BLaER1 (cell line): Measurements from ENCODE around the gene SWSAP1.
"Not testable (repeated sequence)": the region's sequence is repeated elsewhere in the genome, so short reads cannot be mapped to it uniquely, and the experiment has no call there.

Source experiments
- H3K27ac ChIP-seq: shearing (Covaris generic); formaldehyde crosslinking; 2 replicates; pipeline ENCODE4 v1.8.1; 2022
- H3K27me3 ChIP-seq: shearing (Covaris generic); formaldehyde crosslinking; 2 replicates; pipeline ENCODE4 v1.8.1; 2022
- H3K36me3 ChIP-seq: shearing (Covaris generic); formaldehyde crosslinking; 2 replicates; pipeline ENCODE4 v1.8.1; 2022
- H3K4me1 ChIP-seq: shearing (Covaris generic); formaldehyde crosslinking; 2 replicates; pipeline ENCODE4 v1.8.1; 2022
- H3K4me2 ChIP-seq: shearing (Covaris generic); formaldehyde crosslinking; 2 replicates; pipeline ENCODE4 v1.8.1; 2022
- H3K4me3 ChIP-seq: shearing (Covaris generic); formaldehyde crosslinking; 2 replicates; pipeline ENCODE4 v1.8.1; 2022
- H3K9ac ChIP-seq: shearing (Covaris generic); formaldehyde crosslinking; 2 replicates; pipeline ENCODE4 v1.8.1; 2022
- H3K9me3 ChIP-seq: shearing (Covaris generic); formaldehyde crosslinking; 2 replicates; pipeline ENCODE4 v1.8.1; 2022
- H4K20me1 ChIP-seq: shearing (Covaris generic); formaldehyde crosslinking; 2 replicates; pipeline ENCODE4 v1.8.1; 2022
- Cebpa-rat ChIP-seq: shearing (Covaris generic); IDR thresholded peaks from 2 replicates; pipeline ENCODE4 v1.8.1; 2022

Gene SWSAP1

DNA sequence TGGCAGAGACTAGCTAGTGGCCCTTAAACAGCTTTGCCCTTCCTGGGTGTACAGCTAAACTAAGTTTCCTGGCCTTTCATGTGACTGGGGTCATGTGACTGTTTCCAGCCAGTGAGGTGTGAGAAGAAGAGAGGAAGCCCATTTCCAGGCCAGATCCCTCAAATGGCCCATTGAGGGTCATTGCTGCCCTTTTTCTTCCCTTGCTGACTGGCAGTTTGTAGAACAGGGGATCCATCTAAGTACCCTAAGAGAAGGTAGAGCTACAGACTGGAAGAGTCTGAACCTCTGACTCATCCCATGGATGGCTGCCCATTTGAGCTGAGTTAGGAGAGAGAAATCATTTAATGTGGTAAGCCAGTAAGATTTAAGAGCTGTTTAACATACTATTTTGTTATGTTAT lies 2.8 kb downstream of the SWSAP1 start:
- peak overlapping the region; percentile 98 for H3K4me2 ChIP-seq
- peaks cover 68% of the 10 kb centered on the region for H3K4me1 ChIP-seq
- no peak for TF ChIP-seq Cebpa-rat
- H3K9ac ChIP-seq = no peak overlapping the region
- H3K36me3 ChIP-seq = no peaks in the 10 kb centered on the region
- H3K27ac ChIP-seq = no peak overlapping the region
- no peaks in the 10 kb centered on the region for H3K9me3 ChIP-seq
- H3K27me3 ChIP-seq = no peaks in the 10 kb centered on the region
- H4K20me1 ChIP-seq = peaks cover 8% of the 10 kb centered on the region
- no peak overlapping the region for H3K4me3 ChIP-seq

DNA sequence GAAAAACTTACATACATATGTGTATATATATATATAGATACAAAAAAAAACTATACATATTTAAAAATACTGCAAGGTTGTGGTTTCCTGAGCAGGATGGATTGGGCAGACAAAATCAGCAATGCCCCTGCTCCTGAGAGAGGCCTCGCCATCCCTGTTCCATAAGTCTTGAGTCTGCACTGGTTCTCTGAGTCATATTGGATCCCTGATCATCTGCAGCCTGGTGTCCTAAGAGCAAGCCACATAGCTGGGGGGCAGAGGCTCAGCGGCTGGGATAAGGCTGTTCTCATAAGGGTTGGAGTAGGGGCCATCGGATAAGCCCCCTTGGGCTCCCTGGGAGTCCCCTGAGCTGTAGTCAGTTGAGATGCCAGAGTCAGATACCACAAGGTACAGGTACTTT lies 3.3 kb downstream of the SWSAP1 start:
- Histone ChIP-seq H3K36me3 (no peaks in the 10 kb centered on the region), H4K20me1 (peaks cover 8% of the 10 kb centered on the region), H3K4me3 (no peak overlapping the region), H3K4me1 (peaks cover 70% of the 10 kb centered on the region), H3K4me2 (peak overlapping the region; percentile 98), H3K9ac (no peak overlapping the region), H3K27me3 (no peaks in the 10 kb centered on the region), H3K27ac (no peak overlapping the region), H3K9me3 (no peaks in the 10 kb centered on the region)
- TF ChIP-seq Cebpa-rat = no peak

DNA sequence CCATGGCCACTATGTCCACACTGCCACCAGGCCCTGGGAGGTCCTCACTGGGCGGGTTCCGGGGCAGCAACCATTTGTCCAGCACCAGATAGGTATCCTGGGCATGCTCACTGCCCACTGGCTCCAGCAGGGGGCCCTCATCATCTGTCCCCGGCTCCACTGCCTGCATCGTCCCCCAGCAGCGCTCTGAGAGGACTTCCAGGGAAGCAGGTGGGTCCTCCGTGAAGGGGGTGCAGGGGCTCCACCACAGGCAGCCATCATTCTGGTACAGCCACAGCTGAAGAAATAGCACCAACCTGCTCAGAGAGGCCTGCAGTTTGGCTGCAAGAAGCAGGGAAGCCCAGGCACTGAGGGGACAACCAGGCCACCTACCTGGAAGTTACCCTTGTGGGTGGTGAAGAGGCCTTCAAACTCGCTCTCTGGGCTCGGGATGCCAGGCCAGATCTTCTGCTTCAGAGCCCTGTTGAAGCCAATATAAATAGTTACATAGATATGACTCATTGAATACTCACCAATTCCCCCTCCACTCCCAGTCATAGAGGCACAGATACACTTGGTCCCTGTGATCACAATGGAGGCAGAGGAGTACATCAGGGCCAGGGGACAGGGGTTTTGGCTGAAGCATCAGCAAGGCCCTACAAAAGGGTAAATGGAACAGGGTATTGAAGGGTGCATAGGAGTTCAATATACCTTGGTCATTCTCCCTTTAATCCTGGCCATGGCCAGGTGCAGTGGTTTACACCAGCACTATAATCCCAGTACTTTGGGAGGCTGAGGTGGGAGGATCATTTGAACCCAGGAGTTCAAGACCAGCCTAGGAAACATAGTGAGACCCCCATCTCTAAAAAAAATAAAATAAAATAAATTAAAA lies 4.1 kb downstream of the SWSAP1 start:
- TF ChIP-seq Cebpa-rat = no peak
- H3K9me3 ChIP-seq = no peaks in the 10 kb centered on the region
- no peak overlapping the region for H3K27ac ChIP-seq
- no peak overlapping the region for H3K4me3 ChIP-seq
- peaks cover 5% of the 10 kb centered on the region; the same call in 1 of the 2 replicates for H3K27me3 ChIP-seq
- peaks cover 8% of the 10 kb centered on the region for H4K20me1 ChIP-seq
- no peaks in the 10 kb centered on the region for H3K36me3 ChIP-seq
- H3K9ac ChIP-seq = no peak overlapping the region
- H3K4me1 ChIP-seq = peaks cover 74% of the 10 kb centered on the region
- peak overlapping the region; percentile 98 for H3K4me2 ChIP-seq

DNA sequence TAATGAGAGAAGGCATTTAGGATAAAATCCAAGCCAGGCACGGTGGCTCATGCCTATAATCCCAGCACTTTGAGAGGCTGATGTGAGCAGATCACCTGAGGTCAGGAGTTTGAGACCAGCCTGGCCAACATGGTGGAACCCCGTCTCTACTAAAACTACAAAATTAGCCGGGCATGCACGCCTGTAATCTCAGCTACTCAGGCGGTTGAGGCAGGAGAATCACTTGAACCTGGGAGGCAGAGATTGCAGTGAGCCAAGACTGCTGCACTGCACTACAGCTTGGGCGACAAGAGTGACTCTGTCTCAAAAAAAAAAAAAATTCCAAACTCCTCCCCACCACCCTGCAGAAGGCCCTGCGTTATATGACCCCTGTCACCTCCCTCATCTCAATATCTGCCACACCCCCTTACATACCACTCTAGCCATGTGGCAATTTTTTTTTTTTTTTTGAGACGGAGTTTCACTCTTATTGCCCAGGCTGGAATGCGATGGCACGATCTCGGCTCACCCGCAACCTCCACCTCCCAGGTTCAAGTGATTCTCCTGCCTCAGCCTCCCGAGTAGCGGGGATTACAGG lies 4.9 kb downstream of the SWSAP1 start:
- H3K9me3 ChIP-seq, H4K20me1 ChIP-seq, H3K27ac ChIP-seq, H3K27me3 ChIP-seq, H3K4me2 ChIP-seq, H3K9ac ChIP-seq, H3K36me3 ChIP-seq, H3K4me3 ChIP-seq: not testable (repeated sequence)
- peaks cover 74% of the 10 kb centered on the region for H3K4me1 ChIP-seq

DNA sequence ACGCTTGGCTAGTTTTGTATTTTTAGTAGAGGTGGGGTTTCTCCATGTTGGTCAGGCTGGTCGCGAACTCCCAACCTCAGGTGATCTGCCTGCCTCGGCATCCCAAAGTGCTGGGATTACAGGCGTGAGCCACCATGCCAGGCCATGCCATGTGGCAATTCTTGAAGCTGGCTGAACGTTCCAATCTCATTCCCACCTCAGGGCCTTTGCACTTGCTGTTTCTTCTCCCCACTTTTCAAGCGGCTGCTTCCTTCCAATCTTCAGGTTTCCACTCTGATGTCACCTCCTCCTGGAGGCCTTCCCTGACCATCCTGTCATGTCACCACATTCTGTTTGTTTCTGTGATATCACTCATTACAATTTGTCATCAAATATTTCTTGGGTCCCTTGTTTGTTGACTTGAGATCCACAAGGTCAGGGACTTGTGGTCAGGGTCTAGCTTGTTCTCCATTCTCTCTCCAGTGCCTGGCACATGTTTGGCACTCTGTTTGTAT lies 5.4 kb downstream of the SWSAP1 start:
- Histone ChIP-seq H3K27me3 (peaks cover 5% of the 10 kb centered on the region; the same call in 1 of the 2 replicates), H4K20me1 (peaks cover 8% of the 10 kb centered on the region), H3K9ac (no peak overlapping the region), H3K4me3 (no peak overlapping the region), H3K4me1 (peaks cover 80% of the 10 kb centered on the region), H3K4me2 (peak overlapping the region; percentile 87; the same call in 1 of the 2 replicates), H3K36me3 (no peaks in the 10 kb centered on the region), H3K27ac (no peak overlapping the region), H3K9me3 (no peaks in the 10 kb centered on the region)
- no peak for TF ChIP-seq Cebpa-rat

DNA sequence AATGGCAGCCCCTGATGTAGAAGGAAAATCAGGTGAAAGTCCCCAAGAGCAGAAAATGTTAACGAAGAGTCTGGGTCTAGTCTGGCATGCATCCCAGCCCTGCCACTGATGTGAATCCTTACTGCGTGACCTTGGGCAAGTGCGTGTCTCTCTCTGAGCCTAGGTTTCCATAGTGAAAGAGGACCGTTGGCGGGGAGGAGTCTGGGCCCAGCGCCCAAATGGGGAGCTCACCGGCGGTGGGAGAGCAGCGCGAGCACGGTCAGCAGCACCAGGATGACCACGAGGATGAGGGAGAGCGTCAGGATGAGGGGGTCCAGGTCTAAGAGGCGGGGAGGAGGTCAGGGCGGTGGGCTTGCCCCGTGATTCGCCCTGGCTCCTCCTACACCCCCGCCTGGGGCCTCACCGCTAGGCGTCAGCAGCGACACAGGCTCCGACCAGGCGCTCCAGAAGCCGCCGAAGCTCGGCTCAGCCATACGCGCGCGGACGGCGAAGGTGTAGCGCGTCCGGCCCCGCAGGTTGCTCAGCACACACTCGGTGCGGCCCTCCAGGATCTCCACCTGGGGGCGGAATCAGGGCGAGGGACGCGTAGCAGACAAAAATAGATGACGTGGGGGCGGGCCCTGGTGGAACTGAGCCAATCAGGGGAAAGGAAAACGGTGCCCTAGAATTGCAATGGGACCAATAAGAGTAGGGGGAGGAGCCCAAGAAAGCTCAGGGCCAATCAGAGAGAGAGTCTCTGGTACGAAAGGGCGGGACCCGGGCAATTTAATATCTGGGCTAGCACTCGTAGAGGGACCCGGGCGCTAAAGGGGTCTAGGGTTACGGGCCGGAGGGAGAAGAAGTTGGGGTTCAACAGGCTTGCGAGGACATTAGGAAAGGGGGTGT lies 6.4 kb downstream of the SWSAP1 start:
- H3K27me3 ChIP-seq = peaks cover 5% of the 10 kb centered on the region; the same call in 1 of the 2 replicates
- peak overlapping the region; percentile 67 for H3K4me3 ChIP-seq
- H3K36me3 ChIP-seq = no peaks in the 10 kb centered on the region
- TF ChIP-seq Cebpa-rat = no peak
- peaks cover 73% of the 10 kb centered on the region for H3K4me1 ChIP-seq
- peak overlapping the region; percentile 87 for H3K4me2 ChIP-seq
- H3K27ac ChIP-seq = peak overlapping the region; percentile 72
- peak overlapping the region; percentile 67 for H3K9ac ChIP-seq
- peaks cover 8% of the 10 kb centered on the region for H4K20me1 ChIP-seq
- H3K9me3 ChIP-seq = no peaks in the 10 kb centered on the region

DNA sequence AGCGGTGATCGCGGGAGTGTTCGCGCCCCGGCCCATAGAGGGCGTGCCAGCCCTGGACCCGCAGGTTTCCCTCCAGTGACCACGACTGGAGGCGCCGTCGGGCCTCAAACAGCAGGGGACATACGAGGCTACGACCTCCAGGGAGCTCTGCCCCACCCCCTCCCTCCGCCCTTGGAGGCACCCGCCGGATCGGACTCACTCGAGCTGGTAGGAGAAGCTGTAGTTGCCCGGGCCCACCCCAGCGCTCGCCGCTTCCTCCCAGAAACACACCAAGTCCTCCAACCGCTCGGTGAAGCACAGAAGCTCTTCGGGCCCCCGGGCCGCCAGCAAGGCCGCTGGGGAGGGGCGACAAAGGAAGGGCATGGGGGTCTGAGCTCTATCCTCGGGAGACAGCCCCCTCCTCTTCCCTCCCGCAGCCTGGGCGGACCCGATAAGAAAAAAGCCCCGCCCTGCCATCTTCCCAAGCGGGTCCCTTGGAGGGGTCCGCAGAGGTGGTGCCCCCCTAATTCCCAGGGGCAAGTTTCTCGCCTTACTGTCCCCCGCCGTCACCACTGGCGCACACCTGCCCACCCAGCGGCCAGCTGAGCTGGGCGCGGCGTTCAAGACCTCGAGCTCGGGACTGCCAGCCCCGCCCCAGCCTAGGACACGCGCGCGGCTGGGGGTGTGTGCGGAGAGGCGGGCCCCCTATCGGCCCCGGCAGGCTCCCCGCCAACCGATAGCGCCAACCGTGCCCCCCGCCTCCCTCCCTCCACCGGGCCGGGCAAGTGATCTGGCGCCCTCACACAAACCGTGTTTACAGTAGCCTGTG lies 8.6 kb downstream of the SWSAP1 start:
- Histone ChIP-seq H3K27ac (peak overlapping the region; percentile 55; the same call in 1 of the 2 replicates), H3K36me3 (no peaks in the 10 kb centered on the region), H3K4me3 (peak overlapping the region; percentile 71), H3K9me3 (no peaks in the 10 kb centered on the region), H3K4me2 (peak overlapping the region; percentile 100), H3K27me3 (peaks cover 5% of the 10 kb centered on the region; the same call in 1 of the 2 replicates), H4K20me1 (peaks cover 8% of the 10 kb centered on the region), H3K9ac (peak overlapping the region; percentile 75), H3K4me1 (peaks cover 67% of the 10 kb centered on the region)
- TF ChIP-seq Cebpa-rat = no peak

DNA sequence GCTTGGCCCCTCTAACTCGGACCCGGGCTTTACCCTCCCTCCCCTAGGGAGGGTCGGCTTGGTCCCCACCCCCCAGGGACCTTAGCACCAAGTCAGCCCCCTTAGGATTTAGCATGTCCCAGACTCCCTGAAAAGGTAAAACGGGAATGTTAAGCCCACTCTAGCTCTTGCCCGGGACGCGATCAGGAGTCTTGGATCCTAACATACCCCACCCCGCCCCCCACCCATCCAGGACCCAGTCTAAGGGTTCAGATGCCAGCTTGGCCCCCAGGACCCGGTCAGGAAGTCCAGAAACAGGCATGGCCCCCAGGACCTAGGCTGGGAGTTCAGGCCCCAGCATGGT lies 9.2 kb downstream of the SWSAP1 start:
- no peak for TF ChIP-seq Cebpa-rat
- Histone ChIP-seq H3K9me3 (no peaks in the 10 kb centered on the region), H3K36me3 (no peaks in the 10 kb centered on the region), H3K4me1 (peaks cover 61% of the 10 kb centered on the region), H3K27me3 (peaks cover 5% of the 10 kb centered on the region; the same call in 1 of the 2 replicates), H3K9ac (peak overlapping the region; percentile 75), H3K27ac (peak overlapping the region; percentile 55), H4K20me1 (peaks cover 8% of the 10 kb centered on the region), H3K4me2 (peak overlapping the region; percentile 100), H3K4me3 (peak overlapping the region; percentile 71)

DNA sequence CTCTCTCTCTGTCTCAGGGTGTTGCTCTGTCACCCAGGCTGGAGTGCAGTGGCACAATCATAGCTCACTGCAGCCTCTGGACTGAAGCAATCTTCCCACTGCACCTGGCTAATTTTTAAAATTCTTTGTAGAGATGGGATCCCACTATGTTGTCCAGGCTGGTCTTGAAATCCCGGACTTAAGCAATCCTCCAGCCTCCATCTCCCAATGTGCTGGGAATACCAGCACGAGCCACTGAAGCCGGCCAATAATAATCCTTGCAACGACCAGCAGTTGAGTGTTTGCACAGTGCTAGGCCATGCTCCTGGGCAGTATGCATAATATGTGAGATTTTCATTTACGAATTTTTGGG lies 10.3 kb downstream of the SWSAP1 start:
- Histone ChIP-seq H3K9me3 (no peaks in the 10 kb centered on the region), H3K27ac (no peak overlapping the region), H3K4me3 (no peak overlapping the region), H3K27me3 (peaks cover 5% of the 10 kb centered on the region; the same call in 1 of the 2 replicates), H3K4me2 (peak overlapping the region; percentile 100), H4K20me1 (peaks cover 8% of the 10 kb centered on the region), H3K36me3 (no peaks in the 10 kb centered on the region), H3K4me1 (peaks cover 58% of the 10 kb centered on the region), H3K9ac (no peak overlapping the region)
- no peak for TF ChIP-seq Cebpa-rat
